ENCODE results near the gene OTX2.

GRCh38 chr14:56812364-56813141 lies 2.3 kb upstream of the OTX2 start:
- no peak for TF ChIP-seq ZBTB25 (CRISPR knock-in tag; IDR thresholded peaks at IDR 0.05)
- TF ChIP-seq PATZ1 (CRISPR knock-in tag; IDR thresholded peaks at IDR 0.05) = no peak
- TF ChIP-seq TAF15 (IDR thresholded peaks at IDR 0.05; ENCODE audit: low read depth, low read length, poor library complexity, severe bottlenecking) = no peak
- TF ChIP-seq MAX (IDR thresholded peaks at IDR 0.05) = no peak
- TF ChIP-seq ARHGAP35 (CRISPR knock-in tag; IDR thresholded peaks at IDR 0.05; ENCODE audit: borderline replicate concordance) = no peak
- TF ChIP-seq RFX5 (IDR thresholded peaks at IDR 0.05; ENCODE audit: low read depth, low read length) = no peak
- TF ChIP-seq ZNF282 (IDR thresholded peaks at IDR 0.05; ENCODE audit: partially characterized antibody) = no peak
- TF ChIP-seq TAF1 (CRISPR knock-in tag; IDR thresholded peaks at IDR 0.05) = no peak
- no peak for TF ChIP-seq ZMYM2 (CRISPR knock-in tag; IDR thresholded peaks at IDR 0.05)
- TF ChIP-seq HNRNPUL1 (IDR thresholded peaks at IDR 0.05; ENCODE audit: low read depth, low read length) = no peak
- TF ChIP-seq CTCF (CRISPR knock-in tag; IDR thresholded peaks at IDR 0.05) = no peak
- no peak for TF ChIP-seq ZNF652 (CRISPR knock-in tag; IDR thresholded peaks at IDR 0.05; ENCODE audit: borderline replicate concordance, low read depth)
- TF ChIP-seq MXD4 (CRISPR knock-in tag; IDR thresholded peaks at IDR 0.05) = no peak

All from HepG2 (cell line).